ENCODE data around the gene R3HDM4. TPM values are rescaled to one million over a fixed set of nuclear protein-coding genes. Genes with fewer than 3 reads are reported as not detected.

The R3HDM4 gene
- total and polyA plus RNA-seq, 10 donors, result 41.0 to 175 (median 89.1) TPM

GRCh38 chr19:872266-872951 lies 40.6 kb downstream of the R3HDM4 start:
- Histone ChIP-seq H3K36me3 (peaks cover 0 to 90% (median 58%) of the 10 kb centered on the region in 6 donors), H3K4me1 (peaks cover 5 to 17% (median 10%) of the 10 kb centered on the region in 6 donors), H3K9me3 (no peaks in the 10 kb centered on the region), H3K4me3 (peak overlapping the region in 2 of 8 donors; percentile 33 to 54), H3K27me3 (replicated peaks in 1 of 7) (no peaks in the 10 kb centered on the region), H3K27ac (peak overlapping the region in 6 of 8 donors; percentile 15 to 82 (median 68))
- DNase-seq, result peak; percentile 94
- WGBS, 5 donors, result 56 to 77% (median 67%) methylated on average over 21 to 27 of the region's 27 CpGs
- TF ChIP-seq POLR2AphosphoS5 (IDR thresholded peaks at IDR 0.05) (peak in 1 of 3 donors; percentile 31), CTCF (IDR thresholded peaks at IDR 0.05 in 8 of 11, conservative IDR thresholded peaks at IDR 0.05 in 3 of 11) (no peak)
- intact Hi-C loops (cut with DNase I; ENCODE audit: low total_unique reads), result no loop called here

- Histone ChIP-seq H3K4me1 (peaks cover 5 to 17% (median 10%) of the 10 kb centered on the region in 6 donors), H3K36me3 (peaks cover 0 to 87% (median 52%) of the 10 kb centered on the region in 6 donors), H3K27me3 (replicated peaks in 1 of 7) (no peaks in the 10 kb centered on the region), H3K4me3 (peak overlapping the region in 1 of 8 donors; percentile 54), H3K9me3 (no peaks in the 10 kb centered on the region), H3K27ac (peak overlapping the region in 6 of 8 donors; percentile 15 to 82 (median 68))
- DNase-seq, result peak; percentile 84
- TF ChIP-seq POLR2A (IDR thresholded peaks at IDR 0.05), result no peak
- TF ChIP-seq POLR2AphosphoS5 (IDR thresholded peaks at IDR 0.05), result peak in 1 of 3 donors; percentile 9
- TF ChIP-seq CTCF (IDR thresholded peaks at IDR 0.05 in 8 of 11, conservative IDR thresholded peaks at IDR 0.05 in 3 of 11), result no peak
- 90 to 94% (median 92%) methylated on average over 20 to 25 of the region's 33 CpGs for WGBS, 5 donors
- intact Hi-C loops (cut with DNase I; ENCODE audit: low total_unique reads), result no loop called here
These were observed 41.4 kb downstream of the R3HDM4 start for GRCh38 chr19:871446-872265.

- no peak for DNase-seq
- no peak overlapping the region for H3K27ac ChIP-seq
These were observed 42.0 kb downstream of the R3HDM4 start for GRCh38 chr19:870963-871401.

More at GRCh38 chr19:870963-871401, 42.0 kb downstream of the R3HDM4 start:
- Histone ChIP-seq H3K4me3 (no peak overlapping the region), H3K4me1 (peaks cover 5 to 17% (median 10%) of the 10 kb centered on the region in 6 donors), H3K9me3 (no peaks in the 10 kb centered on the region), H3K36me3 (peaks cover 0 to 80% (median 48%) of the 10 kb centered on the region in 6 donors), H3K27me3 (replicated peaks in 1 of 7) (no peaks in the 10 kb centered on the region)
- WGBS, 5 donors, result 91 to 97% (median 94%) methylated on average over 11 to 28 of the region's 28 CpGs
- intact Hi-C loops (cut with DNase I; ENCODE audit: low total_unique reads), result no loop called here
- TF ChIP-seq CTCF (IDR thresholded peaks at IDR 0.05 in 8 of 11, conservative IDR thresholded peaks at IDR 0.05 in 3 of 11) (no peak), POLR2AphosphoS5 (IDR thresholded peaks at IDR 0.05) (peak in 2 of 3 donors; percentile 7 to 26)
